Mesenchymal stem cell (in vitro differentiated cells and primary cell): Measurements from ENCODE around the gene GTF3C5.
A peak's percentile ranks its signal among the peaks of the same experiment; 100 is the strongest.
"Not testable (repeated sequence)": the region's sequence is repeated elsewhere in the genome, so short reads cannot be mapped to it uniquely, and the experiment has no call there.

Experiments used
- DNase-seq: peaks from one replicate; pipeline ENCODE4 v3.0.0-alpha.2; 2013
- H2AFZ ChIP-seq: one replicate; pipeline ENCODE4 v1.6.1; 2013; ENCODE audit warnings: low read depth, mild to moderate bottlenecking, control low read depth, inconsistent platforms, low read length, moderate library complexity
- H2AK5ac ChIP-seq: 2 replicates; pipeline ENCODE4 v1.6.1; 2013; ENCODE audit warnings: low read length, moderate library complexity, mild to moderate bottlenecking, inconsistent platforms; ENCODE audit not compliant: severe bottlenecking
- H2BK120ac ChIP-seq: one replicate; pipeline ENCODE4 v1.6.1; 2013; ENCODE audit warnings: low read depth, mild to moderate bottlenecking, inconsistent platforms, low read length, moderate library complexity
- H2BK12ac ChIP-seq, 2 experiments: one replicate each; pipeline ENCODE4 v1.6.1; 2013; ENCODE audit warnings: inconsistent platforms in 2 of 2, low read length in 2 of 2, mild to moderate bottlenecking in 2 of 2, moderate library complexity in 2 of 2, control low read depth in 1 of 2
- H2BK15ac ChIP-seq: one replicate; pipeline ENCODE4 v1.6.1; 2013; ENCODE audit warnings: mild to moderate bottlenecking, low read depth, inconsistent platforms; ENCODE audit not compliant: poor library complexity, severe bottlenecking
- H2BK5ac ChIP-seq: 2 replicates; pipeline ENCODE4 v1.6.1; 2013; ENCODE audit warnings: low read depth, mild to moderate bottlenecking, low read length, control low read depth, inconsistent platforms; ENCODE audit not compliant: poor library complexity, severe bottlenecking
- H3K14ac ChIP-seq, 2 experiments: one replicate each; pipeline ENCODE4 v1.6.1; 2013; ENCODE audit warnings: inconsistent platforms in 2 of 2, low read length in 2 of 2, control low read depth in 1 of 2, mild to moderate bottlenecking in 1 of 2, moderate library complexity in 1 of 2
- H3K18ac ChIP-seq, 2 experiments: one replicate each; pipeline ENCODE4 v1.6.1; 2013; ENCODE audit warnings: inconsistent platforms in 2 of 2, low read length in 2 of 2, control low read depth in 1 of 2, low read depth in 1 of 2, mild to moderate bottlenecking in 1 of 2
- H3K23ac ChIP-seq, 2 experiments: one replicate each; pipeline ENCODE4 v1.6.1; 2013; ENCODE audit warnings: inconsistent platforms in 2 of 2, low read length in 2 of 2, mild to moderate bottlenecking in 2 of 2, moderate library complexity in 2 of 2, control low read depth in 1 of 2
- H3K27ac ChIP-seq: 2 replicates; pipeline ENCODE4 v1.5.1; 2013; ENCODE audit warnings: mild to moderate bottlenecking, moderate library complexity, low read length, control low read depth, inconsistent platforms; ENCODE audit not compliant: poor library complexity, severe bottlenecking
- H3K27me3 ChIP-seq, 2 experiments: 2 replicates each; pipeline versions ENCODE4 v1.6.1 to v1.7.0; 2013; ENCODE audit warnings: low read length in 2 of 2, mild to moderate bottlenecking in 2 of 2, moderate library complexity in 2 of 2, control low read depth in 1 of 2, inconsistent platforms in 1 of 2; ENCODE audit not compliant: control insufficient read depth in 1 of 2, insufficient read depth in 1 of 2
- H3K36me3 ChIP-seq, 2 experiments: 2 replicates each; pipeline versions ENCODE4 v1.6.1 to v1.7.0; 2013; ENCODE audit warnings: low read length in 2 of 2, control low read depth in 1 of 2, inconsistent platforms in 1 of 2, low read depth in 1 of 2, mild to moderate bottlenecking in 1 of 2; ENCODE audit not compliant: insufficient read depth in 2 of 2, control insufficient read depth in 1 of 2
- H3K4ac ChIP-seq, 2 experiments: one replicate each; pipeline ENCODE4 v1.6.1; 2013; ENCODE audit warnings: inconsistent platforms in 2 of 2, low read length in 2 of 2, mild to moderate bottlenecking in 2 of 2, moderate library complexity in 2 of 2, control low read depth in 1 of 2, low read depth in 1 of 2
- H3K4me1 ChIP-seq: 2 replicates; pipeline ENCODE4 v1.6.1; 2013; ENCODE audit warnings: low read depth, low read length, control low read depth; ENCODE audit not compliant: control insufficient read depth, insufficient read depth
- H3K4me2 ChIP-seq: 2 replicates; pipeline ENCODE4 v1.6.1; 2013; ENCODE audit warnings: low read length, mild to moderate bottlenecking, inconsistent platforms; ENCODE audit not compliant: poor library complexity, severe bottlenecking
- H3K4me3 ChIP-seq, 2 experiments: 2 replicates each; pipeline versions ENCODE4 v1.5.1 to v1.7.0; 2013; ENCODE audit warnings: low read length in 2 of 2, mild to moderate bottlenecking in 2 of 2, control low read depth in 1 of 2, low read depth in 1 of 2; ENCODE audit not compliant: insufficient read depth in 1 of 2
- H3K79me1 ChIP-seq: replicated peaks from 2 replicates; pipeline ENCODE4 v1.6.1; 2013; ENCODE audit warnings: mild to moderate bottlenecking, control low read depth, low read length, inconsistent platforms; ENCODE audit not compliant: poor library complexity, severe bottlenecking
- H3K9ac ChIP-seq: 2 replicates; pipeline ENCODE4 v1.7.0; 2013; ENCODE audit warnings: mild to moderate bottlenecking, low read length, moderate library complexity
- H3K9me3 ChIP-seq: 2 replicates; pipeline ENCODE4 v1.7.0; 2013; ENCODE audit warnings: mild to moderate bottlenecking, low read length; ENCODE audit not compliant: control insufficient read depth
- H4K8ac ChIP-seq: one replicate; pipeline ENCODE4 v1.6.1; 2013; ENCODE audit warnings: inconsistent platforms, mild to moderate bottlenecking, low read length, moderate library complexity
- H4K91ac ChIP-seq: one replicate; pipeline ENCODE4 v1.6.1; 2013; ENCODE audit warnings: mild to moderate bottlenecking, low read length, inconsistent platforms
- WGBS: methylation state at CpG from one replicate; pipeline ENCODE4 v1.1.7; 2013; ENCODE audit warnings: mixed read lengths; 5-methylcytosine and 5-hydroxymethylcytosine counted together

GTF3C5 gene

GRCh38 chr9:132989998-132990557 lies 40.7 kb upstream of the GTF3C5 start:
- DNase-seq = peak; percentile 26
- not testable (repeated sequence) for H2BK12ac ChIP-seq, H3K14ac ChIP-seq, H3K9ac ChIP-seq, H3K4ac ChIP-seq, H2BK15ac ChIP-seq, H4K8ac ChIP-seq, H4K91ac ChIP-seq, H3K36me3 ChIP-seq, H3K4me3 ChIP-seq, H3K79me1 ChIP-seq, H3K4me1 ChIP-seq, H2BK120ac ChIP-seq, H2BK5ac ChIP-seq, H3K4me2 ChIP-seq, H3K23ac ChIP-seq, H2AFZ ChIP-seq, H3K27ac ChIP-seq, H3K9me3 ChIP-seq, H2AK5ac ChIP-seq, H3K18ac ChIP-seq
- peaks cover 74 to 92% of the 10 kb centered on the region in 2 experiments for H3K27me3 ChIP-seq
- WGBS = 63% methylated on average over 4 of the region's 4 CpGs

- DNase-seq = no peak
- Histone ChIP-seq H3K4me1 (peaks cover 5% of the 10 kb centered on the region), H3K9me3 (no peaks in the 10 kb centered on the region), H2AFZ (no peak overlapping the region), H3K14ac (peak overlapping the region in 1 of 2 experiments; percentile 6), H3K18ac (no peak overlapping the region), H3K4me3 (no peak overlapping the region), H3K4me2 (no peak overlapping the region), H3K79me1 (no peaks in the 10 kb centered on the region), H4K91ac (no peak overlapping the region), H2BK12ac (no peak overlapping the region), H2BK120ac (no peak overlapping the region), H3K23ac (no peak overlapping the region), H2BK5ac (no peak overlapping the region), H2AK5ac (no peak overlapping the region), H2BK15ac (no peak overlapping the region), H4K8ac (no peak overlapping the region), H3K27ac (no peak overlapping the region), H3K4ac (no peak overlapping the region), H3K27me3 (peaks cover 74 to 92% of the 10 kb centered on the region in 2 experiments), H3K36me3 (no peaks in the 10 kb centered on the region), H3K9ac (no peak overlapping the region)
- WGBS = 92% methylated on average over 14 of the region's 14 CpGs
Observed at GRCh38 chr9:132990781-132991180, 40.0 kb upstream of the GTF3C5 start.

DNA sequence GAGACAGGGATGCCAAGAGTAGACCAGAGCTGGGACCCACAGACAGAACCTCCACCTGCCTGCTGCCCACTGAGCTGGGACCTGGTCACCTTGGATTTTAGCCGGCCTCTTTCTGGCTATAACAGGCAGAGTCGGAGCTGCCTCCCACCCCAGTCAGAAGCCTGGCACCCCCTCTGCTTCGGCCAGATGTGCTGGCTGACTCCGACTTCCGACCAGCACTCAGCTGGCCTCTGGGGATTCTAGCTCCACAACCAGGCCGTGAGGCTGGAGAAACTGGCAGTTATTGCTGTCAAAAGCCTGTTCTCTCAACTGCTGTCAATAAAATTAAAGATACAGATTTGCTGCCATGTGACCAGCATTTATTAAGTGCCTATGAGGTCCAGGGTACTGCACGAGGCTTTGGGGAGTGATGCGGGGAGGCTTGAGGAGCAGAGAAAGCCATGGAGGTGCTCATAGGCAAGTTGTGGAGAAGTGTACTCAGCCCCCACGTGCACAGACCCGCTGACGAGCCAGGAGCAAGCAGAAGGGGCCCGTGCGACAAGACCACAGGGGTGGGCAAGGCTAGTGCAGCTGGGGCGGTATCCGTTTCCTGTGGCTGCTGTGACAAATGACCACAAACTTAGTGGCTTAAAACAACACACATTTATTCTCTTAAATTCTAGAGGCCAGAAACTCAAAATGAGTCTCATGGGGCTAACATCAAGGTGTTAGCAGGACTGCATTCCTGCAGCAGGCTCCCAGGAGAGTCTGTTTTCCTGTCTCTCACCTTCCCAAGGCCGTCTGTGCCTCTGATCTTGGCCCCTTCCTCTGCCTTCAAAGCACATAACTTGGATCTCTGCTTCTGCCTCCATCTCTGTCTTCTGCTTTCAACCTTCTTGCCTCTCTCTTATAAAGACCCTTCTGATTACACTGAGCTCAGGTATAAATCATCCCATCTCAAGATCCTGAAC lies 39.2 kb upstream of the GTF3C5 start:
- H3K9me3 ChIP-seq = no peaks in the 10 kb centered on the region
- no peak for DNase-seq
- H2AFZ ChIP-seq = no peak overlapping the region
- no peaks in the 10 kb centered on the region for H3K79me1 ChIP-seq
- no peak overlapping the region for H3K23ac ChIP-seq
- peaks cover 74 to 92% of the 10 kb centered on the region in 2 experiments for H3K27me3 ChIP-seq
- no peak overlapping the region for H4K8ac ChIP-seq
- H2BK12ac ChIP-seq = no peak overlapping the region
- no peak overlapping the region for H2BK15ac ChIP-seq
- H3K27ac ChIP-seq = no peak overlapping the region
- H3K9ac ChIP-seq = no peak overlapping the region
- H3K14ac ChIP-seq = no peak overlapping the region
- H3K4me3 ChIP-seq = no peak overlapping the region
- no peak overlapping the region for H2BK5ac ChIP-seq
- no peak overlapping the region for H3K18ac ChIP-seq
- no peak overlapping the region for H2AK5ac ChIP-seq
- no peaks in the 10 kb centered on the region for H3K36me3 ChIP-seq
- peaks cover 3% of the 10 kb centered on the region for H3K4me1 ChIP-seq
- no peak overlapping the region for H4K91ac ChIP-seq
- no peak overlapping the region for H3K4me2 ChIP-seq
- no peak overlapping the region for H3K4ac ChIP-seq
- H2BK120ac ChIP-seq = no peak overlapping the region
- 59% methylated on average over 16 of the region's 16 CpGs for WGBS

DNA sequence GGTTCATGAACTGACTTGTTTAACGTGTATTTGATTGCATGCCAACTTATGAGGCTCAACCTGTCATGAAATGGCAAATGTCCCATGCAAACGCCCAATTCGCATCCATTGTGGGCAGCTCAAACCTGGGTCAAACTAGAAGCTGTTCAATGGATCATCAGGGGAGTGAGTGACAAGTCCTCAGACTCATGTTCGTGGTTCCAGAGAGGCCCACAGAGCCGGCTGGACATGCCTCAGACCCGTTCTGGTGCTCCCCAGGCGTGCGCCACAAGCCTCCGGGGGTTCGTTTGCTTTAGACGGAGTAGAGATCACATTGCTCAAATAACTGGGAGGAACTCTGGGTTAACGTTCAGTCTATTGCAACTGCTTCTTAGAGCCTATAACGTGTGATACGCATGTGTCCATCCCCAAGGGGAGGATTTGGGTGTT lies 37.3 kb upstream of the GTF3C5 start:
- Histone ChIP-seq H3K79me1 (no peaks in the 10 kb centered on the region), H2BK120ac (no peak overlapping the region), H4K91ac (no peak overlapping the region), H3K27me3 (peaks cover 62 to 86% of the 10 kb centered on the region in 2 experiments), H4K8ac (no peak overlapping the region), H3K9me3 (no peaks in the 10 kb centered on the region), H2AK5ac (no peak overlapping the region), H3K27ac (no peak overlapping the region), H3K36me3 (no peaks in the 10 kb centered on the region), H2BK15ac (no peak overlapping the region), H3K4ac (no peak overlapping the region), H3K4me2 (no peak overlapping the region), H3K4me3 (no peak overlapping the region), H2AFZ (no peak overlapping the region), H3K14ac (no peak overlapping the region), H3K23ac (no peak overlapping the region), H3K4me1 (peaks cover 1% of the 10 kb centered on the region), H2BK5ac (no peak overlapping the region), H3K18ac (no peak overlapping the region), H3K9ac (no peak overlapping the region), H2BK12ac (no peak overlapping the region)
- no peak for DNase-seq
- WGBS = 81% methylated on average over 14 of the region's 14 CpGs
